Heart right ventricle (tissue), 16 donors: ENCODE results near the gene BICC1. TPM values are rescaled to one million over a fixed set of nuclear protein-coding genes. Genes with fewer than 3 reads are reported as not detected.
A peak's percentile ranks its signal among the peaks of the same experiment; 100 is the strongest.

Experiments used
- ATAC-seq, 8 donors: fragments of 200-7000 bp; cut with Tn5 transposase; one replicate each; pipeline ENCODE4 v1.9.1; 2020; ENCODE audit warnings: mild to moderate bottlenecking in 8 of 8, moderate library complexity in 8 of 8, moderate number of reproducible peaks in 1 of 8
- DNase-seq, 2 donors: peaks; one replicate each; pipeline ENCODE4 v3.0.0-alpha.2; 2020
- H3K27ac ChIP-seq, 10 donors: fragments of 200-600 bp; sonication (generic) in 2 of 10; one replicate each; pipeline versions ENCODE4 v1.5.0 to v1.8.0; 2020 to 2022; ENCODE audit warnings: mild to moderate bottlenecking in 3 of 10
- H3K27me3 ChIP-seq, 7 donors: fragments of 200-600 bp; one replicate each; pipeline ENCODE4 v1.8.0; 2021 to 2022; ENCODE audit warnings: mild to moderate bottlenecking in 2 of 7
- H3K36me3 ChIP-seq, 9 donors: fragments of 200-600 bp; sonication (generic) in 1 of 9; one replicate each; pipeline versions ENCODE4 v1.5.0 to v1.8.0; 2020 to 2022; ENCODE audit warnings: mild to moderate bottlenecking in 2 of 9
- H3K4me1 ChIP-seq, 9 donors: fragments of 200-600 bp; sonication (generic) in 1 of 9; one replicate each; pipeline versions ENCODE4 v1.5.0 to v1.8.0; 2020 to 2022; ENCODE audit warnings: mild to moderate bottlenecking in 4 of 9
- H3K4me3 ChIP-seq, 10 donors: fragments of 200-600 bp; sonication (generic) in 2 of 10; one replicate each; pipeline versions ENCODE4 v1.5.0 to v1.8.0; 2020 to 2022; ENCODE audit warnings: mild to moderate bottlenecking in 7 of 10, moderate library complexity in 2 of 10
- H3K9me3 ChIP-seq, 11 donors: fragments of 200-600 bp in 10 of 11; sonication (generic) in 2 of 11; one replicate each; pipeline versions ENCODE4 v1.5.0 to v1.8.0; 2013 to 2022; ENCODE audit warnings: mild to moderate bottlenecking in 2 of 11, control low read depth in 1 of 11, moderate library complexity in 1 of 11
- WGBS, 2 donors: extraction: QIAGEN DNeasy Blood & Tissue Kit; methylation state at CpG; one replicate each; pipeline ENCODE4 v1.1.7; 2013; ENCODE audit warnings: inconsistent platforms in 1 of 2; 5-methylcytosine and 5-hydroxymethylcytosine counted together
- intact Hi-C, 10 donors: fragments of 100-400 bp; cut with DNase I; formaldehyde crosslinking; loops; one replicate each; pipeline versions ENCODE4 v1.11.1 to v1.14.2; 2022
- polyA plus RNA-seq, 2 donors: library from polyadenylated mRNA; stranded (reverse); fragments of 200-250 nt; gene quantifications; one replicate each; pipeline ENCODE4 v1.2.3, GENCODE V29; 2013
- total RNA-seq, 10 donors: library from RNA; stranded (reverse); fragmentation: NEBNext Ultra II Directional in 3 of 10; extraction: Animal tissue kit (Norgen Biotek cat#: 25700) in 3 of 10; gene quantifications; one replicate each; pipeline versions ENCODE4 v1.2.1 to v1.2.4, GENCODE V29; 2021 to 2023
- TF ChIP-seq, protein P1 (sequence below), 9 donors: fragments of 200-600 bp; sonication (generic) in 2 of 9; IDR thresholded peaks; one replicate each; pipeline versions ENCODE4 v1.5.0 to v1.8.0; 2021 to 2022; ENCODE audit warnings: antibody characterized with exemption in 9 of 9, mild to moderate bottlenecking in 5 of 9, moderate library complexity in 1 of 9
- donor health status: Arrhythmogenic right ventricular cardiomyopathy.
- donor health status: ischemic (EF 13 %, LVEDD 7.1; RV severe dilation, severe dysfunction).
- donor health status: healthy with polysubstance abuse.
- donor health status: DM: no; HTN: yes; CAD: no.
- donor health status: DM: no; HTN: no; CAD: no.
- donor health status: ischemic (EF 25% LVEDD 6.9; RV normal size, moderate dysfunction).
- donor health status: ischemic (EF 25% LVEDD 5.7; RV mildly dilated, moderate dysfunction).
- donor health status: healthy.
- donor health status: DM: yes; HTN: yes; CAD: no.
- donor health status: Ischemic cardiomyopathy.
- donor health status: ischemic (EF 35%, LVEDD 5.7; RV mildly dilated, moderate dysfunction).
- donor health status: nonischemic (EF 11% LVEDD 7.7; RV severe dilation, severe dysfunction).
- donor health status: DM: yes; HTN: yes; CAD: no.
- donor health status: PGD.
- donor health status: ischemic (EF 29% LVEDD 5.4; RV normal size, mild dysfunction).
- donor health status: nonischemic (EF 23%, LVEDD 6.1; RV moderate dilation, normal function).

The BICC1 gene
- total and polyA plus RNA-seq, 12 donors: 1.6 to 9.2 (median 5.0) TPM

DNA sequence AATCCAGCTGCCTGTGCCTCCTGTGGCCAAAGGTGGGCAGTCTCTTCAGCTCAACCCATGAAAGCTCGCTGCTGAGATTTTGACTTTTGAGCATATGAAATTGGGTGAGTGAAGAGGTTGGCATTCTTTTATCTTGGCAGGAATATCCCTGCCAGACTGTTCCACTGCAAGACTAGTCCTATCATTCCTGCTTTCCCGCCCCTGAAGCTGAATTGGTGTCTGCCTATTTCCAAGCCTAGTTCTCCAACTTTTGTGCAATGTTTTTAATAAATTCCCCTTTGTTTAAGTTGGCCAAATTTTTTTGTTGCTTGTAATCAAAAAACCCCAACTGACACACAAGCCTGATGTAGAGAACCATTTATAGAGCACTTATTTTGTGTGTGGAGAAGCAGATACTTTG is 34.8 kb upstream of the BICC1 start:
- TF ChIP-seq, protein P1, sequence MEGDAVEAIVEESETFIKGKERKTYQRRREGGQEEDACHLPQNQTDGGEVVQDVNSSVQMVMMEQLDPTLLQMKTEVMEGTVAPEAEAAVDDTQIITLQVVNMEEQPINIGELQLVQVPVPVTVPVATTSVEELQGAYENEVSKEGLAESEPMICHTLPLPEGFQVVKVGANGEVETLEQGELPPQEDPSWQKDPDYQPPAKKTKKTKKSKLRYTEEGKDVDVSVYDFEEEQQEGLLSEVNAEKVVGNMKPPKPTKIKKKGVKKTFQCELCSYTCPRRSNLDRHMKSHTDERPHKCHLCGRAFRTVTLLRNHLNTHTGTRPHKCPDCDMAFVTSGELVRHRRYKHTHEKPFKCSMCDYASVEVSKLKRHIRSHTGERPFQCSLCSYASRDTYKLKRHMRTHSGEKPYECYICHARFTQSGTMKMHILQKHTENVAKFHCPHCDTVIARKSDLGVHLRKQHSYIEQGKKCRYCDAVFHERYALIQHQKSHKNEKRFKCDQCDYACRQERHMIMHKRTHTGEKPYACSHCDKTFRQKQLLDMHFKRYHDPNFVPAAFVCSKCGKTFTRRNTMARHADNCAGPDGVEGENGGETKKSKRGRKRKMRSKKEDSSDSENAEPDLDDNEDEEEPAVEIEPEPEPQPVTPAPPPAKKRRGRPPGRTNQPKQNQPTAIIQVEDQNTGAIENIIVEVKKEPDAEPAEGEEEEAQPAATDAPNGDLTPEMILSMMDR (IDR thresholded peaks at IDR 0.05): no peak
- no peaks in the 10 kb centered on the region for H3K36me3 ChIP-seq
- no peak for DNase-seq
- intact Hi-C loops: no loop called here
- no peaks in the 10 kb centered on the region for H3K9me3 ChIP-seq
- ATAC-seq: no peak
- H3K27ac ChIP-seq: peak overlapping the region in 5 of 10 donors; percentile 10 to 70 (median 57)
- 69 to 75% methylated on average over 2 of the region's 2 CpGs for WGBS, 2 donors
- H3K4me1 ChIP-seq: peaks cover 0 to 20% (median 5%) of the 10 kb centered on the region in 9 donors
- H3K27me3 ChIP-seq: peaks cover 0 to 5% (median 0%) of the 10 kb centered on the region in 7 donors
- H3K4me3 ChIP-seq: no peak overlapping the region

GRCh38 chr10:58479045-58479444 is 33.6 kb upstream of the BICC1 start:
- H3K36me3 ChIP-seq: no peaks in the 10 kb centered on the region
- H3K9me3 ChIP-seq: no peaks in the 10 kb centered on the region
- no peak for ATAC-seq
- TF ChIP-seq, protein P1 (IDR thresholded peaks at IDR 0.05): no peak
- intact Hi-C loops: no loop called here
- WGBS, 2 donors: 89 to 91% methylated on average over 2 of the region's 2 CpGs
- no peak overlapping the region for H3K4me3 ChIP-seq
- no peak for DNase-seq
- H3K27ac ChIP-seq: no peak overlapping the region
- peaks cover 0 to 2% (median 0%) of the 10 kb centered on the region in 7 donors for H3K27me3 ChIP-seq
- H3K4me1 ChIP-seq: peaks cover 0 to 20% (median 5%) of the 10 kb centered on the region in 9 donors

GRCh38 chr10:58480321-58480720 is 32.4 kb upstream of the BICC1 start:
- WGBS, 2 donors: 74 to 87% methylated on average over 3 of the region's 3 CpGs
- intact Hi-C loops: no loop called here
- ATAC-seq (no peak), DNase-seq (no peak)
- TF ChIP-seq, protein P1 (IDR thresholded peaks at IDR 0.05): no peak
- H3K27ac ChIP-seq: no peak overlapping the region
- H3K4me1 ChIP-seq: peaks cover 0 to 16% (median 5%) of the 10 kb centered on the region in 9 donors
- H3K27me3 ChIP-seq: no peaks in the 10 kb centered on the region
- no peaks in the 10 kb centered on the region for H3K9me3 ChIP-seq
- no peaks in the 10 kb centered on the region for H3K36me3 ChIP-seq
- no peak overlapping the region for H3K4me3 ChIP-seq

DNA sequence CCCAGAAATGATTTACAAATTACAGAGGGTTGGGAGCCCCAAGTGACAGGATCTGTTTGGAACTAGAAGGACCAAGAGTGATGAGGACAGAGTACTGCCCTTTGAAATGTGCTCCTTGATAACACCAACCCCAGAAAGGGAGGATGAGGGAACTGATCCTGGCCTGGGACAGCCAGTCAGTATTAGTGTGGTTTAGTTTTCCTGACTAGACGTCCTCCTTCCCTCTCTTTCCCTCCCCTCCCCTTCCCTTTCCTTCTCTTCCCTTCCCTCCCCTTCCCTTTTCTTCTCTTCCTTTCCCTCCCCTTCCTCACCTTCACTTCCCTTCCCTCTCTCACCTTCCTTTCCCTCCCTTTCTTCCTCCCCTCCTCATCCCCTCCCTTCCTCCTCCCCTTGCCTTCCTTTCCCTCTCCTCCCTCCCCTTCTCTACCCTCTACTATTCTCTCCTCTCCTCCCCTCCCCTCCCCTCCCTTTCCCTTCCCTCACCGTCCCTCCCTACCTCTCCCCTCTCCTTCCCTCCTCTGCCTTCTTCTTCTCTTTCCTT is 31.0 kb upstream of the BICC1 start:
- Histone ChIP-seq H3K4me3 (no peak overlapping the region), H3K4me1 (peaks cover 0 to 14% (median 3%) of the 10 kb centered on the region in 9 donors), H3K27me3 (no peaks in the 10 kb centered on the region), H3K9me3 (no peaks in the 10 kb centered on the region), H3K36me3 (no peaks in the 10 kb centered on the region), H3K27ac (no peak overlapping the region)
- TF ChIP-seq, protein P1 (IDR thresholded peaks at IDR 0.05): no peak
- intact Hi-C loops: no loop called here
- ATAC-seq: no peak
- 56 to 70% methylated on average over 2 of the region's 2 CpGs for WGBS, 2 donors
- no peak for DNase-seq
